Small intestine (tissue), 7 donors: ENCODE measurements around the gene AIPL1. TPM values are rescaled to one million over a fixed set of nuclear protein-coding genes. Genes with fewer than 3 reads are reported as not detected.

Experiments used
- DNase-seq, 2 donors: peaks; one replicate each; pipeline versions ENCODE4 v3.0.0 to v3.0.0-alpha.2; 2013
- FAIRE-seq: peaks from 2 replicates; lab custom pipeline; 2012; peaks lifted over from hg19 to GRCh38; lab: Jason Lieb, UNC
- H3K27ac ChIP-seq, 3 donors: one replicate each; pipeline ENCODE4 v1.5.1; 2013; ENCODE audit warnings: low read length in 2 of 3, mild to moderate bottlenecking in 2 of 3, control low read depth in 1 of 3, inconsistent platforms in 1 of 3, low read depth in 1 of 3, moderate library complexity in 1 of 3
- H3K27me3 ChIP-seq, 3 donors: one replicate each; pipeline ENCODE4 v1.6.1; 2013; ENCODE audit warnings: low read length in 3 of 3, inconsistent platforms in 1 of 3; ENCODE audit not compliant: control insufficient read depth in 3 of 3, insufficient read depth in 3 of 3
- H3K36me3 ChIP-seq, 3 donors: one replicate each; pipeline ENCODE4 v1.6.1; 2013; ENCODE audit warnings: low read length in 3 of 3, inconsistent platforms in 1 of 3, low read depth in 1 of 3, mild to moderate bottlenecking in 1 of 3, moderate library complexity in 1 of 3; ENCODE audit not compliant: control insufficient read depth in 3 of 3, insufficient read depth in 2 of 3
- H3K4me1 ChIP-seq, 3 donors: one replicate each; pipeline ENCODE4 v1.6.1; 2013; ENCODE audit warnings: low read length in 2 of 3, inconsistent platforms in 1 of 3, low read depth in 1 of 3, mild to moderate bottlenecking in 1 of 3, moderate library complexity in 1 of 3; ENCODE audit not compliant: control insufficient read depth in 3 of 3, insufficient read depth in 2 of 3
- H3K4me3 ChIP-seq, 3 donors: one replicate each; pipeline ENCODE4 v1.5.1; 2013; ENCODE audit warnings: low read length in 3 of 3, control low read depth in 1 of 3, inconsistent platforms in 1 of 3, low read depth in 1 of 3, mild to moderate bottlenecking in 1 of 3, moderate library complexity in 1 of 3
- H3K9me3 ChIP-seq, 2 donors: one replicate each; pipeline ENCODE4 v1.6.1; 2013; ENCODE audit warnings: low read depth in 1 of 2, low read length in 1 of 2; ENCODE audit not compliant: control insufficient read depth in 2 of 2, insufficient read depth in 1 of 2
- WGBS, 3 donors: extraction: QIAGEN DNeasy Blood & Tissue Kit; methylation state at CpG; one replicate each; pipeline ENCODE4 v1.1.7; 2013; 5-methylcytosine and 5-hydroxymethylcytosine counted together
- polyA plus RNA-seq, 4 donors: library from polyadenylated mRNA; stranded (reverse) in 3 of 4; unstranded in 1 of 4; fragments of 200-250 nt in 3 of 4; fragments of 120-200 nt in 1 of 4; gene quantifications; one replicate each; pipeline versions ENCODE4 v1.2.1 to v1.2.3, GENCODE V29; 2013
- donor health status: healthy with polysubstance abuse.
- donor health status: control.
- donor health status: control.
- donor health status: Bipolar disorder and iron deficiency.
- donor health status: healthy.

The AIPL1 gene
- polyA plus RNA-seq, 4 donors, result not detected

DNA sequence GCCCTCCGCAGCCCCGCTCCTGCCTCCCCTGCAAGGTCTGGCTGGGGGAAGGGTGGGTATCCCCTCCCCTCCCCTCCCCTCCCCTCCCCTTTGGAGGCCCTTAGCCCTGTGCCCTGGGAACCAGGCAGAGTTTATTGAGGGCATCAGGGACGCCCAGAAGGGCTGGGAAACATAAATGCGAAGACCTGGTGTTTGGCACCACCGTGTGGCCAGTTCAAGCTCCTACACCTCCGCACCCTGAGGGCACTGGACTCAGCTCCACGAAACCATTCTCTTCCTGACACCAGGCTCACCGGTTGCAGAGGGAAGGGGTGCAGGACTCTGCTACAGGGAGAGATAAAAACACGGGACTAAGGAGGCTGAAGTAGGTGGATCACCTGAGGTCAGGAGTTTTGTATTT lies 1.0 kb upstream of the AIPL1 start:
- DNase-seq (peak; percentile 64 to 66), FAIRE-seq (no peak)
- Histone ChIP-seq H3K27me3 (peaks cover 0 to 4% (median 4%) of the 10 kb centered on the region in 3 donors), H3K9me3 (peaks cover 0 to 3% of the 10 kb centered on the region in 2 donors), H3K4me3 (no peak overlapping the region), H3K27ac (no peak overlapping the region), H3K36me3 (no peaks in the 10 kb centered on the region), H3K4me1 (no peaks in the 10 kb centered on the region)
- WGBS, 3 donors, result 13 to 14% (median 13%) methylated on average over 9 of the region's 9 CpGs

DNA sequence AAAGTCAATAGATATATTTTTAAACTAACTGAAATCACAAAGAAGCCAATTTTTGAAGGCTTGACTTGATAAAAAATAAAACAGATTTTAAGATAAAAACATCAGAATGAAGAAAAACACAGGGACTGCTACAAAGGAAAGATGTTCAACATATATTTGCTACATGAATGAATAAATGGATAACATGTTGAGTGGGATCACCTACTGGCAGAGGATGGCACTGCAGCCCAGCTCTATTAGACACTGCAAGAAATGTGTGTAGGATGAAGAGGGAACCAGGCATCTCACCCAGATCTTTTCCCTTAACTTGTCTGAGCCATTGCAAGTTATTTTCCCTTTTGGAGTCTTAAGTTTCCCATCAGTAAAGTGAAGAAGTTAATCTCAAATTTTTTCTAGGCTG lies 4.2 kb downstream of the AIPL1 start:
- DNase-seq, result no peak
- Histone ChIP-seq H3K36me3 (no peaks in the 10 kb centered on the region), H3K27me3 (no peaks in the 10 kb centered on the region), H3K4me1 (no peaks in the 10 kb centered on the region), H3K27ac (no peak overlapping the region), H3K4me3 (no peak overlapping the region), H3K9me3 (peaks cover 0 to 5% of the 10 kb centered on the region in 2 donors)
- no peak for FAIRE-seq

DNA sequence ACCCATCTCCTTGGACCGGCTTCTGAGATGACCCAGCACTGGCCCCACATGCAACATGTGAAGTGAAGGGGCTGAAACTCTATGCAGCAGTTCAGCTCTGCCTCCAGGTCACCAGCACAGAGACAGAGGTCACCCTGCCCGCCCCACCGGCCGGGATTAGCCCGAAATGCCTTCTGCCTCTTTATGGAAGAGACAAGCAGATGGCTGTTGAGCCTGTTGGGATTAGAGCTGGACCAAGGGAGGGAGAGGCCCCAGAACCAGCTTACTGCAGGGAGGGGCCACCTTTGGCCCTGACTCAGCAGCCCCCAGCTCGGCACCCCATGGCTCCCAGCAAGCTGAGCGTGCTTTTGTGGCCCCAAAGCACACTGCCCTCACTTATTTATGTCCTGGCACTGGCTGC lies 5.7 kb downstream of the AIPL1 start:
- H3K9me3 ChIP-seq, result peaks cover 0 to 5% of the 10 kb centered on the region in 2 donors
- H3K4me3 ChIP-seq, result no peak overlapping the region
- no peaks in the 10 kb centered on the region for H3K27me3 ChIP-seq
- H3K36me3 ChIP-seq, result no peaks in the 10 kb centered on the region
- WGBS, 3 donors, result 86 to 91% (median 87%) methylated on average over 7 of the region's 7 CpGs
- no peak overlapping the region for H3K27ac ChIP-seq
- H3K4me1 ChIP-seq, result no peaks in the 10 kb centered on the region
- FAIRE-seq (no peak), DNase-seq (no peak)

DNA sequence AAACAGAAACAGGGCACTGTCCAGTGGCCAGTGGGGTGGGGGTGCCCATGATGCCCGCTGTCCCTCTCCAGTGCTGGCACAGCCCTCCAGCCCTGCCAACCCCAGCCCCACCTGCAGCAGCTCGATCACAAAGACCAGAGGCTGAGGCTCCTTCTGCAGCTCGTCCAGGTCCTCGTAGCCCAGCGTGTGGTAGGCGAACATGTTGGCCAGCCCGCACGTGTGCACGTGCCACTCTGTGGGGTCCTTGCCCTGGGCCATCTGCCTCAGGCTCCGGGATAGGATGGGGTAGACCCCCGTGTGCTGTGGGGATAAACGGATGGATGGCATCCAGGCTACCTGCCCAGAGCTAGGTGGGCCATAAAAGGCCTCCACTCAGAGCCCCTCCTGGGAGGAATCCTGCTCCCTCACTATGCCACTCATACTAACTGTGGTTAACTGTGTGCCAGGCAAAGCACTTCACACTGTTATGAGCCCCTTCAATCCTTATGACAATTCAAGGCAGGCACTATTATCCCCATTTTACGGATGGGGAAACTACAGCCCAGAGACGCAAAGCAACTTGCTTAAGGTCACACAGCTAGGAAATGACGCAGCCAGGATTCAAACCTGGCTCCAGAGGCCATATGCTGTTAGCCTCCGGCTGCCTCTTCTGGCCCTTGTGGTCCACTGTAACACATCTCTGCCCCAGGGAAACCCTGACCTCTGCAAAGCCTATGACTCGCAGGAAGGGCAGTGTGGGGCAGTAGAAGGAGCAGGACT lies 6.5 kb downstream of the AIPL1 start:
- Histone ChIP-seq H3K27ac (no peak overlapping the region), H3K36me3 (no peaks in the 10 kb centered on the region), H3K4me1 (no peaks in the 10 kb centered on the region), H3K9me3 (peaks cover 0 to 5% of the 10 kb centered on the region in 2 donors), H3K27me3 (no peaks in the 10 kb centered on the region), H3K4me3 (no peak overlapping the region)
- DNase-seq (no peak), FAIRE-seq (no peak)
- 88 to 90% (median 89%) methylated on average over 17 of the region's 17 CpGs for WGBS, 3 donors

DNA sequence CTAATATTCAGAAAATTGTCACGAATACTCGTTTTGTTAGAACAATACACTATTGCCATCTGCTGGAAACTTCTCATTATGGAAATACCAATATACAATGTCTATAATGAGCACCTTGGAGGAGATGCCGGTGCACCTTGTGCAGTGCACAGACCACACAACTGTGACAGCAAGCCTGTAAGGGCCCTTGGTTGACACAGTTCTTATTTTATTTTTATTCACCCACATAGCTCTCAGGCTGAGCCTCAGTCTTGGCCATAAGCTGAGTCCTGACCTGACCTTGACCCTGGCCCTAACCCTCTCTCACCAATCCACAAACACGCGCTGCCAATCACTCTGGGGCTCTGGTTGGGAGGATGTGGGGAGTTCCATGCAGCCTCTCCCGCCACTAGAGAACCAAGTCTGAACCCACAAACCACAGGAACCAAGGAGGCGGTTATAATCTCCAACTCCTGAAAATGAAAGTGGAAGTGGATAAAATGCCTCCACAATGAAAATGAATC lies 7.6 kb downstream of the AIPL1 start:
- 39 to 47% (median 43%) methylated on average over 7 of the region's 7 CpGs for WGBS, 3 donors
- Histone ChIP-seq H3K36me3 (no peaks in the 10 kb centered on the region), H3K27me3 (no peaks in the 10 kb centered on the region), H3K4me1 (no peaks in the 10 kb centered on the region), H3K9me3 (peaks cover 0 to 5% of the 10 kb centered on the region in 2 donors), H3K4me3 (no peak overlapping the region), H3K27ac (no peak overlapping the region)
- DNase-seq (peak in 1 of 2 donors; percentile 16), FAIRE-seq (no peak)

DNA sequence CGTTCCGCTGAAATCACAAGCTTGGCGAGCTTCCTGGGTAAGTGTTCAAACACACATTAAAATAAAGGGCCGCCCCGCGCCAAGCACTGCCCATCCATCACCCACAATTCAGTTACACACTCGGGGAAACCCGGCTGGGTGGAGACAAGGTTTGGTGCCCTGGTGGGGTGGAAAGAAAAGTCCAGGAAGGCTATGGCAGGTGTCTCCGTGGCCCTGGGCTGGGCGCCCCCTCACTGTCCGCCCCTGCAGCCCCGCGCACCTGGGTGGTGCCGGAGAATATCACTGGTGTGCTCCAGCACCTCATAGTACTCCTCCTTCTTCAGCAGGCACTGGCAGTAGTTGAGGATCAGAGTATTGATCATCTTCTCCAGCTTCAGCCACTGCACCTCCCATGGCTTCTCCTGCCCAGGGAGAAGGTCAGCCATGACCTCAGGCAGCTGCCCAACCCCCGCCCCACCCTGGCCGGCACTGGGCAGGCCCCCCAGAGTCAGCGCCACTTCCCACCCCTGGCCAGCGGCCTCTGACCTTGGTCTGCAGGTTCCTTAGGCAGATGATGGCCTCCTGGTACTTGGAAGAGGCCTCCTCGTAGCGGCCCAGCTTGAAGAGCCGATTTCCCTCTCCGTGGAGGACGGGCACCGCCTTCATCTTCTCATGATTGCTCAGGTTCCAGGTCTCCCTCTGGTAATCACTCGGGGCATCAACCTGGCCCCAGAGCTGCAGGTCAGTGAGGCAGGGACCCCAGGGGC lies 8.4 kb downstream of the AIPL1 start:
- Histone ChIP-seq H3K36me3 (no peaks in the 10 kb centered on the region), H3K27me3 (no peaks in the 10 kb centered on the region), H3K4me3 (no peak overlapping the region), H3K4me1 (no peaks in the 10 kb centered on the region), H3K9me3 (peaks cover 0 to 5% of the 10 kb centered on the region in 2 donors), H3K27ac (no peak overlapping the region)
- no peak for FAIRE-seq
- 89 to 90% (median 90%) methylated on average over 25 of the region's 25 CpGs for WGBS, 3 donors
- no peak for DNase-seq

DNA sequence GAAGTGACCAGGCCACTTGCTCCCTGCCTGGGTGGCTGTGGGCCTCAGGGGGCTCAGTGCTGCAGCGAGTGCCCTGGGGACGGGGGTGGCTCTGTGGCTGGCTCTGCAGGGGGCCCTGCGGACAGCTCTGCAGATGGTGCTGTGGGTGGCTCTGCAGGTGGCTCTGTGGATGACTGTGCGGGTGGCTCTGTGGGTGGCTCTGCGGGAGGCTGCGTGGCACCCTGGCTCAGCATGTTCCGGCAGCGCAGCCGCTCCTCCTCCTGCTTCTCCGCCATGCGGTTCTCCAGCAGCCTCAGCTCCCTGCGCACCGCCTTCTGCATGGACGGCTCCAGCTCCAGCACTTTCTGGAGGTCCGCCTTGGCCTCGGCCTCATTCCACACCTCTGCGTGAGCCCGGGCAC lies 9.5 kb downstream of the AIPL1 start:
- DNase-seq, result no peak
- no peak for FAIRE-seq
- Histone ChIP-seq H3K4me1 (no peaks in the 10 kb centered on the region), H3K4me3 (no peak overlapping the region), H3K36me3 (no peaks in the 10 kb centered on the region), H3K27ac (no peak overlapping the region), H3K27me3 (no peaks in the 10 kb centered on the region), H3K9me3 (no peaks in the 10 kb centered on the region)
- WGBS, 3 donors, result 88 to 90% (median 90%) methylated on average over 15 to 18 of the region's 18 CpGs

DNA sequence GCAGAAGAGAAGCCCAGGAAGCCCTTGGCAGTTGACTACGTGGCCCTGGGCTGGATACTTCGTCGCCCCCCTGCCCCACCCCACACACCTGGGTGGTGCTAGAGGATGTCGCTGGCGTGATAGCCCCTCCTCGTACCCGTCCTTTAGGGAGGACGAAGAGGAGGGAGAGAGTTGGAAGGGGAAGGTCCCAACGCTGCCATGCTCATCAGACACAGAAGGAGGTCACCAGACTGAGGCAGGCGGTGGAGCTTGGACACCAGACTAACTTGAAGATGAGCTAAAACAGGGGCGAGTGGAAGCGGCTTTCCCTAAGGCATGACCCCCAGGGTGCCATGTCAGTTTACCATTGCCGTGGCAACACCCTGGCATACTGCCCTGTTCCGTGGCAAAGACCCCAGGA lies 11.0 kb downstream of the AIPL1 start:
- FAIRE-seq (no peak), DNase-seq (no peak)
- H3K27ac ChIP-seq, result no peak overlapping the region
- H3K4me1 ChIP-seq, result no peaks in the 10 kb centered on the region
- H3K36me3 ChIP-seq, result no peaks in the 10 kb centered on the region
- no peaks in the 10 kb centered on the region for H3K9me3 ChIP-seq
- WGBS, 3 donors, result 72 to 78% (median 73%) methylated on average over 14 of the region's 14 CpGs
- no peak overlapping the region for H3K4me3 ChIP-seq
- H3K27me3 ChIP-seq, result no peaks in the 10 kb centered on the region
